Transverse colon (tissue), 4 donors: ENCODE results near the gene SCARB2. TPM values are rescaled to one million over a fixed set of nuclear protein-coding genes. Genes with fewer than 3 reads are reported as not detected.

Source experiments
- DNase-seq: peaks from one replicate; pipeline ENCODE4 v3.0.0-alpha.2; 2019
- H3K27ac ChIP-seq, 4 donors: fragments of 200-600 bp; sonication (generic); 2 replicates each; pipeline ENCODE4 v1.5.1; 2016 to 2018; ENCODE audit warnings: inconsistent platforms in 4 of 4
- H3K27me3 ChIP-seq: fragments of 200-600 bp; sonication (generic); 2 replicates; pipeline ENCODE4 v1.5.1; 2017; ENCODE audit warnings: inconsistent platforms
- H3K36me3 ChIP-seq, 4 donors: fragments of 200-600 bp; sonication (generic); 2 replicates each; pipeline ENCODE4 v1.5.1; 2017 to 2019; ENCODE audit warnings: inconsistent platforms in 4 of 4
- H3K4me1 ChIP-seq, 4 donors: fragments of 200-600 bp; sonication (generic); 2 replicates each; pipeline ENCODE4 v1.5.1; 2017 to 2020; ENCODE audit warnings: inconsistent platforms in 4 of 4
- H3K4me3 ChIP-seq, 4 donors: fragments of 200-600 bp; sonication (generic); 1 replicate in 1 of 4; 2 replicates in 3 of 4; pipeline versions ENCODE4 v1.5.1 to v1.6.1; 2017 to 2019; ENCODE audit warnings: inconsistent platforms in 4 of 4
- H3K9me3 ChIP-seq, 2 donors: fragments of 200-600 bp; sonication (generic); 2 replicates each; pipeline ENCODE4 v1.5.1; 2017 to 2019; ENCODE audit warnings: inconsistent platforms in 2 of 2
- EP300 ChIP-seq: sonication (generic); formaldehyde crosslinking; IDR thresholded peaks from one replicate; pipeline ENCODE4 v1.6.1; 2017; ENCODE audit warnings: antibody characterized with exemption, low read depth
- POLR2A ChIP-seq: fragments of 450-650 bp; IDR thresholded peaks from one replicate; pipeline ENCODE4 v1.6.1; 2016; ENCODE audit warnings: antibody characterized with exemption, mild to moderate bottlenecking, moderate library complexity
- POLR2AphosphoS5 ChIP-seq, 3 donors: sonication (generic); formaldehyde crosslinking; IDR thresholded peaks; one replicate each; pipeline ENCODE4 v1.6.1; 2016; ENCODE audit warnings: antibody characterized with exemption in 3 of 3
- WGBS, 2 donors: methylation state at CpG; one replicate each; pipeline ENCODE4 v1.1.5; 2018; ENCODE audit warnings: low coverage in 1 of 2; 5-methylcytosine and 5-hydroxymethylcytosine counted together
- in situ Hi-C, 4 donors: fragments of 200-750 bp; cut with MboI; loops; one replicate each; pipeline versions ENCODE4 v1.15.0 to v1.15.1; 2017; ENCODE audit warnings: low sequenced_read_pairs in 3 of 4, low pct_ligation_motif_present in 1 of 4, low pct_unique_long_range_greater_than_20kb in 1 of 4
- intact Hi-C: fragments of 100-400 bp; cut with DNase I; formaldehyde crosslinking; loops from one replicate; pipeline ENCODE4 v1.15.1; 2023; ENCODE audit warnings: low total_unique reads
- total RNA-seq, 4 donors: library from RNA; depleted of rRNA; stranded (reverse); fragments of >200 nt; gene quantifications; one replicate each; pipeline ENCODE4 v1.1.0, GENCODE V29; 2016
- TF ChIP-seq, protein P1 (sequence below), 5 experiments: fragments of 200-600 bp in 3 of 5; fragments of 450-650 bp in 2 of 5; sonication (generic) in 3 of 5; IDR thresholded peaks; 1 replicate in 2 of 5; 2 replicates in 3 of 5; pipeline ENCODE4 v1.5.1; 2016 to 2017; ENCODE audit warnings: antibody characterized with exemption in 5 of 5, inconsistent platforms in 3 of 5, mild to moderate bottlenecking in 2 of 5, moderate library complexity in 1 of 5

The SCARB2 gene
- total RNA-seq, 4 donors from 2014 or later: 139 to 210 (median 194) TPM

DNA sequence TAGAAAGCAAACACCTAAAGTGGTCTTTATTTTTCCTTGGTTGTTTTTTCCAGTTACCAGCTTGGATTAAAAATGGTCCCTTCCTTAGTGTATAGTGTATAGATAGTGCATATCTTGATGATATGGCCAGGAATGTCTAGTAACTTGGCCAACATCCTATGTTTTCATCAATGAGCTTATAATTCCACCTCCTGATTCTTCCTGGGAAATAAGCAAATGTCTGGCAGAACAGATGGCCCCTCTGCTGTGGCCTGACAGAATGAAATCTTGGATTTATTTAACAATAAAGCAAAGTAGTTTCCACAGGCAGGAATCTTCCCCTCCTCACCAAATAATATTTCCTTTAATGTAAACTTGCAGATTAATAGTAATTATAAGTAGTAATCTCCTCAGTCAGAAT, 6.1 kb downstream of the SCARB2 start:
- intact Hi-C loops: no loop called here
- in situ Hi-C loops: no loop called here
- H3K27ac ChIP-seq: peak overlapping the region; percentile 97 to 98 (median 98)
- no peaks in the 10 kb centered on the region for H3K9me3 ChIP-seq
- H3K4me1 ChIP-seq: peaks cover 54 to 99% (median 63%) of the 10 kb centered on the region in 4 donors
- no peak overlapping the region for H3K4me3 ChIP-seq
- H3K36me3 ChIP-seq: no peaks in the 10 kb centered on the region
- H3K27me3 ChIP-seq: no peaks in the 10 kb centered on the region
- TF ChIP-seq, protein P1, sequence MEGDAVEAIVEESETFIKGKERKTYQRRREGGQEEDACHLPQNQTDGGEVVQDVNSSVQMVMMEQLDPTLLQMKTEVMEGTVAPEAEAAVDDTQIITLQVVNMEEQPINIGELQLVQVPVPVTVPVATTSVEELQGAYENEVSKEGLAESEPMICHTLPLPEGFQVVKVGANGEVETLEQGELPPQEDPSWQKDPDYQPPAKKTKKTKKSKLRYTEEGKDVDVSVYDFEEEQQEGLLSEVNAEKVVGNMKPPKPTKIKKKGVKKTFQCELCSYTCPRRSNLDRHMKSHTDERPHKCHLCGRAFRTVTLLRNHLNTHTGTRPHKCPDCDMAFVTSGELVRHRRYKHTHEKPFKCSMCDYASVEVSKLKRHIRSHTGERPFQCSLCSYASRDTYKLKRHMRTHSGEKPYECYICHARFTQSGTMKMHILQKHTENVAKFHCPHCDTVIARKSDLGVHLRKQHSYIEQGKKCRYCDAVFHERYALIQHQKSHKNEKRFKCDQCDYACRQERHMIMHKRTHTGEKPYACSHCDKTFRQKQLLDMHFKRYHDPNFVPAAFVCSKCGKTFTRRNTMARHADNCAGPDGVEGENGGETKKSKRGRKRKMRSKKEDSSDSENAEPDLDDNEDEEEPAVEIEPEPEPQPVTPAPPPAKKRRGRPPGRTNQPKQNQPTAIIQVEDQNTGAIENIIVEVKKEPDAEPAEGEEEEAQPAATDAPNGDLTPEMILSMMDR (IDR thresholded peaks at IDR 0.05): no peak
- TF ChIP-seq POLR2A (no peak), POLR2AphosphoS5 (IDR thresholded peaks at IDR 0.05) (no peak), EP300 (no peak)
- no peak for DNase-seq

- DNase-seq: no peak
These were observed 7.2 kb downstream of the SCARB2 start for GRCh38 chr4:76206222-76206942.

DNA sequence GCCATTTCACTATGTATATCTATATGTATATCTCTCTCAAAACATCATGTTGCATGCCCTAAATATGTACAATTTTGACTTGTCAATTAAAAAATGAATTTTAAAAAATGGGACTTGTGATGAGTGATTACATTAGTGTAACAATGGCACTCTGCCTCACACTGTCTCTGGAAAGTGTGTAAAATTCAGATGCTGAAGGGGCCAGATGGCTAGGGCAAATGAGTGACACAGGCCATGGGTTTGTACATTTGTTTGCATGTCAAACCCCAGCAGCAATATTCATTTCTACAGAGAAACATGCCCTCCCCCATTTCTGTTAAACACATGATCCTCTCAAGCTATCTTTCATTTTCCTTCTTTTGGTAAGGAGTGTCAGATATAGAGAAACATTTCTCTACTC, 8.1 kb downstream of the SCARB2 start:
- Histone ChIP-seq H3K27me3 (no peaks in the 10 kb centered on the region), H3K27ac (peak overlapping the region; percentile 97 to 98 (median 98)), H3K9me3 (no peaks in the 10 kb centered on the region), H3K4me1 (peaks cover 53 to 98% (median 59%) of the 10 kb centered on the region in 4 donors), H3K4me3 (no peak overlapping the region), H3K36me3 (no peaks in the 10 kb centered on the region)
- TF ChIP-seq POLR2AphosphoS5 (IDR thresholded peaks at IDR 0.05) (no peak), EP300 (no peak), POLR2A (no peak)
- no peak for DNase-seq
- in situ Hi-C loops (no loop called here), intact Hi-C loops (no loop called here)

More at GRCh38 chr4:76206222-76206942, 7.2 kb downstream of the SCARB2 start:
- Histone ChIP-seq H3K4me3 (no peak overlapping the region), H3K27me3 (no peaks in the 10 kb centered on the region), H3K9me3 (no peaks in the 10 kb centered on the region), H3K27ac (peak overlapping the region; percentile 97 to 98 (median 98)), H3K36me3 (no peaks in the 10 kb centered on the region), H3K4me1 (peaks cover 47 to 98% (median 60%) of the 10 kb centered on the region in 4 donors)
- TF ChIP-seq POLR2AphosphoS5 (IDR thresholded peaks at IDR 0.05) (no peak), EP300 (no peak), POLR2A (no peak)
- TF ChIP-seq, protein P1 (IDR thresholded peaks at IDR 0.05): no peak
- intact Hi-C loops (no loop called here), in situ Hi-C loops (no loop called here)
- WGBS, 2 donors: 71 to 80% methylated on average over 6 to 7 of the region's 7 CpGs

- Histone ChIP-seq H3K36me3 (no peaks in the 10 kb centered on the region), H3K27ac (no peak overlapping the region)
- DNase-seq: no peak
These were observed 8.7 kb downstream of the SCARB2 start for GRCh38 chr4:76204936-76205335.

GRCh38 chr4:76203541-76203940, 10.1 kb downstream of the SCARB2 start:
- H3K27ac ChIP-seq: peak overlapping the region in 3 of 4 donors; percentile 2 to 29 (median 17)
- intact Hi-C loops (no loop called here), in situ Hi-C loops (no loop called here)
- no peak overlapping the region for H3K4me3 ChIP-seq
- no peaks in the 10 kb centered on the region for H3K9me3 ChIP-seq
- H3K36me3 ChIP-seq: no peaks in the 10 kb centered on the region
- no peaks in the 10 kb centered on the region for H3K27me3 ChIP-seq
- H3K4me1 ChIP-seq: peaks cover 56 to 98% (median 59%) of the 10 kb centered on the region in 4 donors
- no peak for DNase-seq
- 70 to 77% methylated on average over 3 to 4 of the region's 4 CpGs for WGBS, 2 donors
- TF ChIP-seq POLR2A: no peak
- TF ChIP-seq, protein P1 (IDR thresholded peaks at IDR 0.05): no peak
- TF ChIP-seq EP300: no peak
- no peak for TF ChIP-seq POLR2AphosphoS5 (IDR thresholded peaks at IDR 0.05)

More at GRCh38 chr4:76204936-76205335, 8.7 kb downstream of the SCARB2 start:
- H3K27me3 ChIP-seq: no peaks in the 10 kb centered on the region
- no peaks in the 10 kb centered on the region for H3K9me3 ChIP-seq
- H3K4me3 ChIP-seq: no peak overlapping the region
- TF ChIP-seq POLR2A (no peak), POLR2AphosphoS5 (IDR thresholded peaks at IDR 0.05) (no peak), EP300 (no peak)
- peaks cover 53 to 98% (median 60%) of the 10 kb centered on the region in 4 donors for H3K4me1 ChIP-seq
- intact Hi-C loops: no loop called here
- in situ Hi-C loops: no loop called here
- WGBS, 2 donors: 96 to 100% methylated on average over 1 of the region's 1 CpG
